Kidney capillary endothelial cell (primary cell): ENCODE data around the gene MTCH2.
A peak's percentile ranks its signal among the peaks of the same experiment; 100 is the strongest.

Experiments used
- DNase-seq: peaks from one replicate; pipeline ENCODE4 v3.0.0-alpha.2; 2018; ENCODE audit warnings: low spot score

MTCH2 gene

DNA sequence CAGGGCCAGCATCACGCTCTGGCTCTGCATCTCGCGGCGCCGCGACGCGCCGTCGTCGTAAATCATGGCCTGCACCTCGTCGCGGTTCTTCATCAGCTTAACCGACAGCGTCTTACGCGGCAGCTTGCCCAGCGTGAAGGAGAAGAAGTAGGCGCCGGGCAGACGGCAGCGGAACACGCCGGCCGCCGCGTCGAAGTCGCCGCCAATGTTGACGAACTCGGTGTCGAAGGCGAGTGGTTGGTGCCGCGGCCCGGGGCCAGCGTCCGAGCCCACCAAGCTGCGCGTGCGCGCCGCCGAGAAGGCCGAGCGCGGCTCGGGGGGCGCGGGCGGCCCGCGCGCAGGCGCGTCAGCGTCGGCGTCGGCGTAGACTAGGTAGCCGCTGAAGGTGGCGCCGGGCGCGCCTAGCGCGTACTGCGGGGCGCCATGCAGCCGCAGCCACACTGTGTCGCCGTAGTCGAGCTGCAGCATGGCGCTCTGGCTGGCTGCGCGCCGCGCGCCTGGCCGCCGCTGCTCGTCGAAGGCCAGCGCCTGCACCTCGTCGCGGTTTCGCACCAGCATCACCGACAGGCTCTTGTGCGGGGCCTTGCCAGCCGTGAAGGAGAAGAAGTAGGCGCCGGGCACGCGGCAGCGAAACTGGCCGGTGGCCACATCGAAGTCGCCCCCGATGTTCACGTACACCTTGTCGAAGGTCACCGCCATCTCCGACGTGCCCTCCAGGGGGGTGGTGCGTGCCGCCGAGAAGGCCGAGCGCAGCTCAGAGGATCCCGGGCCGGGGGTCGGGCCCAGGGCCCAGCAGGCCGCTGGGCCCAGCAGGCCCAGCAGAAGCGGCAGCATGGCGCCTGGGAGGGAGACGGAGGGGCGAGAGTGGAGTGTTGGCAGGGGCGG lies 52.1 kb downstream of the MTCH2 start:
- DNase-seq: no peak

DNA sequence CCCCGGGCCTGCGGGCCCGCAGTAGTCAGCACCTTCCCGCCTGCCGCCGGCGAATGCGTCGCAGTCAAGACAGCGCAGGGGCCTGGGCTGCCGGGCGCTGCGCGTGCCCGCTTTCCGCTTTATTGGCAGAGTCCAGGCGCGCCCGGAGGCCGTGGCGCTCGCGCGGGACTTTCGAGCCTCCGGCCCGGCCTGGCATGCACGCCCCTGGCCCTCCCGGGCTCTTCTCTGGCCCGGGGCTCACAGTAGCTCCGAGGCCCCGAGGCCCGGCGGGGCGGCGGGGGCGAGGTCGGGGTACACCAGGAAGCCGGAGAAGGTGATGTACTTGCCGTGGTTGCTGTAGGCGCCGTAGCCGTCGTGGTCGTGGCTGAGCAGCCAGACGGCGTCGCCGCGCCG lies 52.8 kb downstream of the MTCH2 start:
- no peak for DNase-seq

DNA sequence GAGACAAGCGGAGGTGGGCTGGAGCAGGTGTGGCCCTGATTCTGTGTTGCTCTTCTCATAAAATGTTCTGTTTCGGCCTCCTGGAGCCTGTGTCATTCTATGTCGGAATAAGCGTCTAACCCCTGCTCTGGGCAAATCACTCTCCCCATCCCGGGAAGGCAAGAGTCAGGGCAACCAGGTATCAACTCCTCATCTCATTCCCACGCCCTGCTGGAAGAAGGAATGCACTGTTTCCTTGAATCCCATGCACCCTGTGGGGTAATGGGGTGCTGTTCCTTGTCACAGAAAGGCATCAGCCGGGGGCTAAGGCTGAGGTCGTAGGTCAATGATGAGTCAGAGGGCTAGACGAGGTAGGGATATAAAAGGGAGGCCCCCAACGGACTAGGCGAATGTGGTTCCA lies 53.2 kb downstream of the MTCH2 start:
- no peak for DNase-seq

DNA sequence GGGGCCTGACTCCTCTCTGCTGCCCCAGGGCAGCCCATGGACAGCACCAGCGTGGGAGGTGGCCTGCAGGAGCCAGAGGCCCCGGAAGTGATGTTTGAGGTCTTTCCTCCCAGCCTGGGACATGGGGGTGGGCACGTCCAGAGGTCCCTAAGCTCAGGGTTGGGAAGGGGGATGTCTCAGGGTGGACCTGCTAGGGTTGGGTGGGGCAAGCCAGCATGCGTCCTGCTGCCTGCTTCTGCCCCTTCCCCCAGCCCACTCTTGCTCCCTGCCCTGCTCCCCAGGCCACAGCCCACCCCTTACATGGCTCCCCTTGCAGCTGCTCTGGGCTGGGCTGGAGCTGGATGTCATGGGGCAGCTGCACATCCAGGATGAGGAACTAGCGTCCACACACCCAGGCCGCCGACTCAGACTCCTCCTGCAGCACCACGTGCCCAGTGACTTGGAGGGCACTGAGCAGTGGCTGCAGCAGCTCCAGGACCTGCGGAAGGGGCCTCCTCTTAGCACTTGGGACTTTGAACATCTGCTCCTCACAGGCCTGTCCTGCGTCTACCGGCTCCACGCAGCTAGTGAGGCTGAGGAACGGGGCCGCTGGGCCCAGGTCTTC lies 54.5 kb downstream of the MTCH2 start:
- DNase-seq: no peak

DNA sequence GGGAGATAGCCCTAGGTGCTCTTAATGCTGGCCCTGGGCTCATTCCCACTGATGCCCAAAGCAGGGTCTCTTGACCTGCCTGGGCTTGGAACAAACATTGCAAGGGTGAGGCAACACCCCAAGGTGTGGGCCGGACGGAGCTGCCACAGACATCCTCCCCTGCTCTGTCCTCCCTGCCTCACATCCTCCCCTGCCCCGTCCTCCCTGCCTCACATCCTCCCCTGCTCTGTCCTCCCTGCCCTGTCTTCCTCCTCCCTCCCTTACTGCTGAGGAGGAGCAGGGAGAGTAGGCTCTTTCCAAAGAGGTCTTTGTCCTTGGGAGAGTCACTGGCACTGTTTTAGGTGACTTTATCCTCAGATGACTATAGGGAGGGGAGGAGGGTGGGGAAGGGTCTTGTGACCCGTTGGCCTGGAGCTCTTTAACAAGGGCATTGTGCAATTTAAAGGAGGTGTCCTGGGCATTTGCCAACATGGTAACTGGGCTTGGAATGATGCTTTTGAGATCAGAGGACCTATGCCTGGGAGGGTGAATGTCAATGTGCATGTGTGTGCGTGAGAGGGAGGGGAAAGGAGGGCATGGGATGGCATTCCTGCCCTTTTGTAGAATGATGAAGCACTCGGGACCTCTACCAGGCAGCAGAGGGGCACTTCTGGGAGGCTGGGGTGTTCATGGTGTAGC lies 55.2 kb downstream of the MTCH2 start:
- DNase-seq: no peak

DNA sequence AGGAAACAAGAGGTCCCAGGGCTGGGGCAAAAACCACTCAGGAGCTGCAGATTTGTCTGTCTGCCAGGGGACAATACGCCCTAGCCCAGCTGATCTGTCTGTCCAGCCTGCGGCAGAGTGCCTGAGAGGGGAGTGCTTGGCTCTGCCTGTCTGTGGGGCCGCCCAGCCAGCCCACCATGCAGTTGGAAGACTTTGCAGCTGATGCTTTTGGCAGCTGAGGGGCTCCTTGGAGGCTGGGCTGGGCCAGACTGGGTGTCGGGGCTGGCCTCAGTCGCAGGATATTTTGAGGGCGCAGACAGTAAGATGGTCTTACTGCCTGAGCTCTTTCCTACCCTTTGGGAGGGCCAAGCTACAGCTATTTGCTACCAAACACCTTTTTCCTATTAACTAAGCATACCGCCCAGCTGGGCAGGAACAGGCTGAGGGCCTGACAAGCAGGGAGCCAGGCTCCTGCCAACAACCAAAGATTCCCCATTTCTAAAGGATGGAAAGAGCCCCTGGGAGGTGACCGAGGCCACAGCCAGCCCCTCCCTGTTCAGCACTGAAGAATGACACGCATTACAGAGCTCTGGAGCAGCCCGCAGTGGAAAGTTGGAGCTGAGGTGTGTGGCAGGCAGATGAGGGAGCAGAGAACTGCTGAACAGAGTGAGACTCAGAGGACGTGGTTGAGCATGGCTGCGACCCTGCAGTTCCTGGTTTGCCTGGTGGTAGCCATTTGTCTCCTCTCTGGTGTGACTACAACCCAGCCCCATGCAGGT lies 56.1 kb downstream of the MTCH2 start, which contains the start of gene FAM180B:
FAM180B (plus strand) TSS at position 581 of the 758 bp plus-strand sequence; CDS start at position 672, 91 bp downstream.
- DNase-seq: no peak

DNA sequence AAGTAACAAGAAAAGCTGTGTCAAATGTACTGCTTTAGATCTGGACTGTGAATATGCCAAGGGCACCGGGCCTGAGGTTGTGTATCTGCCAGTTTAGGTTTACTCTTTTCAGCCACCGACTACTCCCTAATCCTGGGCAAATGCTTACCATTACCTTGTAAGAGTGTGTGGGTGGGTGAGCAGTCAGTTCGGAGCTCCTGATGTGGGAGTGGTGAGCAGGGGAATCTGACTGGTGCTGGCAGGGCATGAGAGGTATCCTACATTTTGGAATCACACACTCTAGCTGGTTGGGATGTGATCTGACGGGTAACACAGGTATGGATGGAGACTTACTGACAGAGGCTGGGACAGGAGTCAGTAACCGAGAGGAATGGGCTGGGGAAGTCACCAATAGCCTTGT lies 58.5 kb downstream of the MTCH2 start:
- DNase-seq: no peak

DNA sequence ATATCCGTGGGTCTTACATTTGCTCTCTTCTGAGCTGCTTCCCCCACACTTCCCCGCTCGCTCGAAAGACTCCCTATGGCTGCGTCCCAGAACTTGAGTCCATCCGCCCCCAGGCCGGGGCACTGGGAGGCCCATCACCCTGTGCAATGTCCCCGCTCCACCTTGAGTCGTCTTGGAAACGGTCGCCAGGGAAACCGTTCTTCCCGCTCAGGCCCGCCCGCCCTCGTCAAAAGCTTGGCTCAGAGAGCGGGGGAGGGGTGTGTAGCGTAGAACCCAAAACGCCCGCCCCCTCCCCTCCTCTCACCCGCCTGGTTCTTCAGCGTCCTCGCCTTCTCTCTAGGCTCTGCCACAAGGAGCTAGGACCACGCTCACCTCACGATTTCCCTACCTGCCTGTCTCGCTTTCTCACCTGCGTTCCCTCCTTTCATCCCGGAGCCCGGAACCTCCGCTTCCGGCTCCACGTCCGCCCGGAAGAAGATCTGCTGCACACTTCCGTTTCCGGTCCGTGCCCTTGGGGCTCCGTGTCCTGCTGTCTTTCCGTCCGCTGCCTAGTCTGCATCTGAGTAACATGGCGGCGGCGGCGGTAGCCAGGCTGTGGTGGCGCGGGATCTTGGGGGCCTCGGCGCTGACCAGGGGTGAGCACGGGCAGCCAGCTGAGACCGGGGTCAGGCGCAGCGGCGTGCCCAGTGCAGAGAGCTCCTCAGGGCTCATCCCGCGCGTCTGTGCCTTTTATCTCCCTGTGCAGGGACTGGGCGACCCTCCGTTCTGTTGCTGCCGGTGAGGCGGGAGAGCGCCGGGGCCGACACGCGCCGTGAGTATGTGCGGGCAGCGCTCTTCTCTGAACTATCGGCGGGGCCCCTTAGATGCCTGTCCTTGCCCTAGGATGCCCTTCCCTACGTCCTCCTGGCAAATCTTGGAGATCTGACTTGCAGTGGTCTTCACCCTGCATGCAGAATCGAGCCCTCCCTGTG lies 63.5 kb downstream of the MTCH2 start, which contains the start of the genes KBTBD4 and NDUFS3:
KBTBD4 (minus strand) TSS at position 447 of the 971 bp plus-strand sequence; CDS start at position 428, 19 bp downstream.
NDUFS3 (plus strand) TSS at position 551 of the 971 bp plus-strand sequence; CDS start at position 569, 18 bp downstream.
- DNase-seq: peak; percentile 82

DNA sequence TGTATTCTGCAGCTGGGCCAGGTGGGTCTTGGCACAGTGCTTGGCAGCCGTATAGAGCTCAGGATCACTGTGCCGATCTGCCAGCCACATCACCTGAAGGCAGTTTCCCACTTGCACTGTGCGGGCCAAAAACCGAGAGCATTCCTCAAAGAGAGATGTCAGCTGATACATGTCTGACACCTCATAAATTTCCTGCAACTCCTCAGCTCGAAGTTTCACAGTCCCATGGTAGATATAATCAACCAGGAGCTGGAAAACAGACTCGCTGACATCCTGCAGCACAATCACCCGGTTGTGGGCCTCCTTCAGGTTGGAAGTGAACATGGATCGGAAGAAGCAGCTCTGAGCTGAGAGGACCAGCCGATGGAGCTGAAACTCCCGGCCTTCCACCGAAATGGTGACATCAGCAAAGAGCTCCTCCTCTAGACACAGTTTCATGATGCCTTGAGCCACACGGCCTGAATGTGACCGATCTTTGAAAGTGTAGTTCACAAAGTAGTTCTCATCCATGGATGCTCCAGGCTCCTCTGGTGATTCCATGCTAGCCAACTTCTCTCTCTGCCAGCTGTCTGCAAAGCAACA lies 64.8 kb downstream of the MTCH2 start:
- no peak for DNase-seq

DNA sequence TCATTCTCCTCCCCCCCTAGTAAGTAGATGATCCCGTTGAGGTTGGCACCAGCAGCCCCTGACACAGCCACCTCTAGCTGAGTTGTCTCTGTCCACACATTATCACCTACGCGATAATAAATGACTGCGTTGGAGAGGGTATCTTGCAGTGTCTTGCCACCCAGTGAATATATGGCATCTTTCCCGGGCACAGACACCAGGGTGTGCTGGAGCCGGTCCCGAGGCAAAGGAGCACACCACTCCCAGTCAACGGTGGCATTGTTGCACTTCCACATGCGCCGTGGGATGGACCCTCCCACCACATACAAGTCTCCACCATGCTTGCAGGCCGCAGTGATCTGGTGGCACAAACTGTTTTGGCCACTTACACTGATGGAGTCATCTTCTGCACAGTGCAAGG lies 69.0 kb downstream of the MTCH2 start:
- DNase-seq: no peak

DNA sequence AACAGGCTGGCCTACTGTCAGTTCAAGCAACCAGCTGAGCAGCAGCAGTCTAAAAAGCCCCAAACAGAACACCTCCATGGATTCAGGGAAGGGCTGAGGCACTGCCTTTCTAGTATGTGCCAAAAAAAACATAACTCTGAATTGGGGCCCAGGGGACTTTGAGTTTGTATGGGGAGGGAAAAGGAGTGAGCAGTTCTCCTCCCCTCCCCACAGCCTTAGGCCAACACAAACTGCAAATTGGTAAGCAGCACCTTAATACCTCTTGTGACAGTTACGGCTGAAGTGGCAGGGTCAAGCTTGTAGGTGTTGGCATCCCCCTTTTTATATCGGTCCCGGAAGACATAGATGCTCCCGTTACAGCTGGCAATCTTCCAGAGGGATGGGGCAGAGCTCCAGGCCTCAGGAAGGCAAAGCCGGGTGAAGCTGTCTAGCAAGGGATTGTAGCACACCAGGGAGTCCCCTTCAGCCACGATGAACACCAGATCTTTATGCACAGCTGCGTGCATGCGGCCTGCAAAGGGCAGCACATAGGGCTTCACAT lies 69.6 kb downstream of the MTCH2 start:
- DNase-seq: no peak

DNA sequence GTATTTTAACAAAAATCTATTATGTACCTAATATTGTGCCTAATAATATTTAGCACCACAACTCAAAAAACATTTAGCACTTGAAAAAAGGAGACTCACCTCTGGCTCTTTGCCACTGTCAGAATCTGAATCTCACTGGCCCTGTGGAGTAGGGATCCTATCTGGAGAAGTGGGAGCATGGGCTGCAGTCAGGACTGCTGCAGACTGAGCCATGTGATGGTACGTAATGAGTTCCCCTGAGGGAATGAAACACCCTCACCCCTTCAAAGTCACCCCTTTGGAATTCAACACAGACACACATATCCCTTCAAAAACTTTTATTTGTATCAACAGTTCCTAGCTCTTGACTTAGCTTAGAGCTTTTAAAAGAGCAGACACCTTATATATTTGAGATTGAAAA lies 70.5 kb downstream of the MTCH2 start:
- no peak for DNase-seq

DNA sequence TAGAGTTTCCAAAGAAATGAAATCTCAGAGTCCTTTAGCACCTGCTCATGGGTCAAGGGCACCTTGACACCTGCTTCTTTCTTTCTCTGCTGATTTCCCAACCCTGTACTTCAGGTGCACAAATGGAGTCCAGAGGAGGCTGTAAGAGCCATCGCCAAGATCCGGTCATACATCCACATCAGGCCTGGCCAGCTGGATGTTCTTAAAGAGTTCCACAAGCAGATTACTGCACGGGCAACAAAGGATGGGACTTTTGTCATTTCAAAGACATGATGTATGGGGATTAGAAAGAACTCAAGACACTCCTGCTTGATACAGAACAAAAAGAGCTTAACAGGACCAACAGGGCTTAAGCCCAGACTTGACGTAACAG lies 71.0 kb downstream of the MTCH2 start:
- no peak for DNase-seq

DNA sequence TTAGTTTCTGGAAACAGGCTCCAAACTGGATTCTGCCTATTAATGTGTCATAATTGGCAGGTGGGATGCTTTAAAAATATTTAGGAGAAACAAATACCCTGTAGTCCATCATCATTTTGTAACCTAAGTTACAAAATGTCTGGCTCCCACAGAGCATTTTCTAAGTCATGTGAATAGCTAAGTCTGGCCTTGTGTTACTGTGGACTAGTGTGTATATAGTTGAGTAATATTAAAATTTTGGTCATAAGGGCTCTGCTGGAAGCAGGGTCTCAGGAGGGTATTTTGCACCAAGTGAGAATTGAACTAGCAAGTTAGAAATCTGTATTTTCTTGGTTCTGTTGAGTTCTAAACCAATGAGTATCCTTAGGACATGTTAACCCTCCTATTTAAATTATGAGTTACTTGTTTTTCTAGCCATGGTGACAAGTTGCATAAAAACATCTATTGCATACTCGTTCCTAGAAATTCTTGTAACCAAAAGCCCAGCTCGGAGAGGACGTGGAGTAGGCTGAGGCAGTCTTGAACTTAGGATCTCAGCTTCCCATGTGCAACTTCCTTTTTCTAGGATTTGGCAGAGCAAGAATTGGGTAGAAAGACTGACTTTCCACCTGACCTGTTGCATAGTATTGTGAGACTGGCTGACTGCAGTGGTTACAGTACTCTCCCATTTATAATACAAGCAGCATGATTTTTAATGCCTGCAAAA lies 71.6 kb downstream of the MTCH2 start:
- DNase-seq: no peak

DNA sequence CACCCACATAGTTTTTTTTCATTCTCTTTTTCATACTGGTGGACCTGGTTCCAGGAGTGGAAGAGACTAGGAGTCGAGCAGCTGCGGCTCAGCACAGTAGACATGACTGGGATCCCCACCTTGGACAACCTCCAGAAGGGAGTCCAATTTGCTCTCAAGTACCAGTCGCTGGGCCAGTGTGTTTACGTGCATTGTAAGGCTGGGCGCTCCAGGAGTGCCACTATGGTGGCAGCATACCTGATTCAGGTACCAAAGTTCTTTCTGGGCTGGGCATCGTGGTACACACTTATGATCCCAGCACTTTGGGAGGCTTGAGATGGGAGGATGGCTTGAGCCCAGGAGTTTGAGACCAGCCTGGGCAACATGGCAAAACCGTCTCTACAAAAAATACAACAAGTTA lies 72.7 kb downstream of the MTCH2 start:
- no peak for DNase-seq
